Measurements from ENCODE around the gene NFATC1.

- TF ChIP-seq, protein P1, sequence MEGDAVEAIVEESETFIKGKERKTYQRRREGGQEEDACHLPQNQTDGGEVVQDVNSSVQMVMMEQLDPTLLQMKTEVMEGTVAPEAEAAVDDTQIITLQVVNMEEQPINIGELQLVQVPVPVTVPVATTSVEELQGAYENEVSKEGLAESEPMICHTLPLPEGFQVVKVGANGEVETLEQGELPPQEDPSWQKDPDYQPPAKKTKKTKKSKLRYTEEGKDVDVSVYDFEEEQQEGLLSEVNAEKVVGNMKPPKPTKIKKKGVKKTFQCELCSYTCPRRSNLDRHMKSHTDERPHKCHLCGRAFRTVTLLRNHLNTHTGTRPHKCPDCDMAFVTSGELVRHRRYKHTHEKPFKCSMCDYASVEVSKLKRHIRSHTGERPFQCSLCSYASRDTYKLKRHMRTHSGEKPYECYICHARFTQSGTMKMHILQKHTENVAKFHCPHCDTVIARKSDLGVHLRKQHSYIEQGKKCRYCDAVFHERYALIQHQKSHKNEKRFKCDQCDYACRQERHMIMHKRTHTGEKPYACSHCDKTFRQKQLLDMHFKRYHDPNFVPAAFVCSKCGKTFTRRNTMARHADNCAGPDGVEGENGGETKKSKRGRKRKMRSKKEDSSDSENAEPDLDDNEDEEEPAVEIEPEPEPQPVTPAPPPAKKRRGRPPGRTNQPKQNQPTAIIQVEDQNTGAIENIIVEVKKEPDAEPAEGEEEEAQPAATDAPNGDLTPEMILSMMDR (IDR thresholded peaks at IDR 0.05; ENCODE audit: low read depth, low read length, poor library complexity, severe bottlenecking) = no peak
- TF ChIP-seq EZH2phosphoT487 (IDR thresholded peaks at IDR 0.05; ENCODE audit: borderline replicate concordance, low read length) = no peak
These were observed 81.3 kb downstream of the NFATC1 start for GRCh38 chr18:79476918-79477571.
